Measurements from ENCODE around the gene KCNMB3. TPM values are rescaled to one million over a fixed set of nuclear protein-coding genes. Genes with fewer than 3 reads are reported as not detected.

Gene KCNMB3
- total RNA-seq, 4 donors from 2014 or later: 4.4 to 8.1 (median 5.1) TPM

DNA sequence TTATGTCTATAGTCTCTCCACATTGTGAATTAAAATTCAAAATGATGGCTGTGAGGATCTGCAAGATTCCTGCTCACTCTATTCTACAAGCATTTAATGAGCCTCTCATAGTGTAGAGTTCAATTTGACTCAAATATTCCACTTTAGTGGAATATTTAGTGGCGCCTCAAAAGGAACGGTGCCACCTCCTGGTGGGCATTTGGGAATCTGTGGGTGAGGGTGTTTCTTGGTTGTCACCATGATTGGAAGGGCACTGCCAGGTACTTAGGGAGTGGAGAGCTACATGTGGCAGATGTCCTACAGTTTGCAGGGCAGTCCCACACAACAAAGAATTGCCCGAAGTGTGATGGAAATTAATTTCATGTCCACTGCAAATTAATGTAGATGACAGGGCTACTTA is 21.5 kb upstream of the KCNMB3 start:
- TF ChIP-seq POLR2A (IDR thresholded peaks at IDR 0.05): no peak
- TF ChIP-seq, protein P1, sequence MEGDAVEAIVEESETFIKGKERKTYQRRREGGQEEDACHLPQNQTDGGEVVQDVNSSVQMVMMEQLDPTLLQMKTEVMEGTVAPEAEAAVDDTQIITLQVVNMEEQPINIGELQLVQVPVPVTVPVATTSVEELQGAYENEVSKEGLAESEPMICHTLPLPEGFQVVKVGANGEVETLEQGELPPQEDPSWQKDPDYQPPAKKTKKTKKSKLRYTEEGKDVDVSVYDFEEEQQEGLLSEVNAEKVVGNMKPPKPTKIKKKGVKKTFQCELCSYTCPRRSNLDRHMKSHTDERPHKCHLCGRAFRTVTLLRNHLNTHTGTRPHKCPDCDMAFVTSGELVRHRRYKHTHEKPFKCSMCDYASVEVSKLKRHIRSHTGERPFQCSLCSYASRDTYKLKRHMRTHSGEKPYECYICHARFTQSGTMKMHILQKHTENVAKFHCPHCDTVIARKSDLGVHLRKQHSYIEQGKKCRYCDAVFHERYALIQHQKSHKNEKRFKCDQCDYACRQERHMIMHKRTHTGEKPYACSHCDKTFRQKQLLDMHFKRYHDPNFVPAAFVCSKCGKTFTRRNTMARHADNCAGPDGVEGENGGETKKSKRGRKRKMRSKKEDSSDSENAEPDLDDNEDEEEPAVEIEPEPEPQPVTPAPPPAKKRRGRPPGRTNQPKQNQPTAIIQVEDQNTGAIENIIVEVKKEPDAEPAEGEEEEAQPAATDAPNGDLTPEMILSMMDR (IDR thresholded peaks at IDR 0.05): peak in 1 of 6 experiments; percentile 11
- 94 to 96% methylated on average over 3 of the region's 3 CpGs for WGBS, 2 donors
- no peaks in the 10 kb centered on the region for H3K4me1 ChIP-seq
- H3K9me3 ChIP-seq: no peaks in the 10 kb centered on the region
- no peak for DNase-seq
- H3K27me3 ChIP-seq: no peaks in the 10 kb centered on the region
- no peaks in the 10 kb centered on the region for H3K36me3 ChIP-seq
- no peak overlapping the region for H3K27ac ChIP-seq
- no peak overlapping the region for H3K4me3 ChIP-seq (replicated peaks in 1 of 3)
- intact Hi-C loops (cut with DNase I): no loop called here

DNA sequence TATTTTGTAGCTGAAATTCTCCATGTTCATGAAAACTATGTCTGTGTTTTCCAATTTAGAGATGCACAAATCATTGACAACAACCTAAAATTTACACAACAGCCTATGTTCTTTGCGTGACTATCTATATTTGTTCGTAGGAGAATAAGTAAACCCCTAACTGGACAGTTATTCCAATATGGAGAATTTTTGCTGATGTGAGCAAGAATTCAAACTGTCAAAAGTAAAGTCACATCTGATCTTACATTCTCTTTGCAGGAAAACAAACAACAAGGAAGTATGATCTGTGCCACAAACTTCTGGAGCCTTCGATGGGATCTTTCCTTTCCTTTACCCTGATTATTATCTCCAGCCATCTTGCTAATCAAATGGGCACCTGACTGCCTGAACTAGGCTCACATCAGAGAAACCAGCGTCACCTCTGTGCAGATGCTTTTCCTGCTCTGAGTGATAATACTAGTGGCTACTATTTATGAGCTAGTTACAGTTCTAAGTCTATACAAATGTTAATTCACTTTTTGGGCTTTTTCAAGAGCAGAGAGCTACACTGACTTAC is 18.3 kb upstream of the KCNMB3 start:
- Histone ChIP-seq H3K4me3 (replicated peaks in 1 of 3) (no peak overlapping the region), H3K27ac (no peak overlapping the region), H3K36me3 (no peaks in the 10 kb centered on the region), H3K4me1 (no peaks in the 10 kb centered on the region), H3K27me3 (no peaks in the 10 kb centered on the region), H3K9me3 (no peaks in the 10 kb centered on the region)
- no peak for DNase-seq
- 81 to 86% methylated on average over 4 of the region's 4 CpGs for WGBS, 2 donors
- no peak for TF ChIP-seq POLR2A (IDR thresholded peaks at IDR 0.05)
- TF ChIP-seq, protein P1 (IDR thresholded peaks at IDR 0.05): no peak
- intact Hi-C loops (cut with DNase I): loop anchor here (5.0 kb wide), 1 partner anchor 117 kb away; no protein-coding TSS in a partner anchor

DNA sequence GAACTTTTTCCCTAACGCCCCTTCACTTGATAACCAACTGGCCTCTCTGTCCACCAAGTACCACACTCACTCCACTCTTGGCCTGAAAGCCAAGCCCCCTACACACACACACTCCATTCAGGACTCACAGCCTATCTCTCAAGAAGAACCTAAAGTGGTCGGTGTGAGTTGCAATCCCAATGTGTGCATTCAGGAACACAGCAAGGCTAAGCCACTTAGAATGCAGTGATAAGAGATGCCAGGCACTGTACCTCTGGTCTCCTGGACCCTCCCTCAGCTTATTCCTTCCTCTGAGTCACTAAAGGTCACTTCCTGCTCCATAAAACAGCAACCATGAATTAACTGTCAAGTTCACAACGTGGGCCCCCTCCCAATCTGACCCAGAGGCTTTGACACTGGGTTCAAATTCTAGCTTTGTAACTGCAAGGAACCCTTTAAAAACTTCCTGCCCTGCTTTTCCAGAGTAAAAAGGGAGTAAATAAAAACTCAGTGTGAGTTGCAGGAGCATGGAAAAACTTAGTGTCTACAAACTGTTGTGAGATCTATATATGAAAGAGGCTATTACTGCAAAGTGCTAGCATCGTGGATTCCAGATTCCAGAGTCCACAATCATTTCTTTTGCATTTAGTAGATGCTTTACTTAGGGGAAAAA is 17.6 kb upstream of the KCNMB3 start:
- no peak overlapping the region for H3K4me3 ChIP-seq (replicated peaks in 1 of 3)
- H3K4me1 ChIP-seq: no peaks in the 10 kb centered on the region
- H3K36me3 ChIP-seq: no peaks in the 10 kb centered on the region
- TF ChIP-seq, protein P1 (IDR thresholded peaks at IDR 0.05): no peak
- no peak overlapping the region for H3K27ac ChIP-seq
- 46% methylated on average over 4 of the region's 4 CpGs for WGBS, 2 donors
- no peaks in the 10 kb centered on the region for H3K27me3 ChIP-seq
- H3K9me3 ChIP-seq: no peaks in the 10 kb centered on the region
- intact Hi-C loops (cut with DNase I): loop anchor here (5.0 kb wide), 1 partner anchor 116 kb away; no protein-coding TSS in a partner anchor
- DNase-seq: no peak

DNA sequence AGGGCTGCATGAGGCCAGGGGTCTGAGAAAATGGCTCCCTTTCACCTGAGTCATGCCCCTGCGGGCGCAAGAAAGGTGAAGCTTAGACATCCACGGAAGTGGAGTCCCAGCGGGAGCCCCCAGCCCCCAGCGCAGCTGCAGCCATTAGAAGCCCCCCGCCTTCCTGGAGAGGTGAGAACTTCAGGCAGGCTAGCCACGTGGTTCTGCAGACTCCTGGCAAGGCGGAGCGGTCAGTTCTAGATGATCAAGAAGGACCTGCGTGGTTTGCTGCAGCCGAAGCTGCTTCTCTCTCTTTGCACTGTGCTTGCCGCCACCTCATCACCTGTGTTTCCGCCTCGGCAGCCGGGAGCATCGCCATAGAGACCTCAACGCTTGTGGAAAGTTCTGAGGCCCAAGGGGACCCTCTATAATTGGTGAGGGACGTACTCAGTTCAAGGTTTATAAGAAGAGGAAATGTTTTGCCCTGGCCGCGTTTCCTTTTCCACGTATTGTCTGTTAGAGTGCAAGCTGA is 15.8 kb upstream of the KCNMB3 start:
- DNase-seq: no peak

More for the DNA sequence above, 15.8 kb upstream of the KCNMB3 start:
- Histone ChIP-seq H3K36me3 (no peaks in the 10 kb centered on the region), H3K4me3 (replicated peaks in 1 of 3) (no peak overlapping the region), H3K4me1 (peaks cover 0 to 2% of the 10 kb centered on the region in 2 donors), H3K27ac (no peak overlapping the region), H3K27me3 (no peaks in the 10 kb centered on the region), H3K9me3 (no peaks in the 10 kb centered on the region)
- TF ChIP-seq POLR2A (IDR thresholded peaks at IDR 0.05): no peak
- TF ChIP-seq, protein P1 (IDR thresholded peaks at IDR 0.05): no peak
- 58 to 78% methylated on average over 14 to 21 of the region's 21 CpGs for WGBS, 2 donors
- intact Hi-C loops (cut with DNase I): loop anchor here (5.0 kb wide), 1 partner anchor 114 kb away; no protein-coding TSS in a partner anchor
